ENCODE results near the gene USP32.

The USP32 gene

DNA sequence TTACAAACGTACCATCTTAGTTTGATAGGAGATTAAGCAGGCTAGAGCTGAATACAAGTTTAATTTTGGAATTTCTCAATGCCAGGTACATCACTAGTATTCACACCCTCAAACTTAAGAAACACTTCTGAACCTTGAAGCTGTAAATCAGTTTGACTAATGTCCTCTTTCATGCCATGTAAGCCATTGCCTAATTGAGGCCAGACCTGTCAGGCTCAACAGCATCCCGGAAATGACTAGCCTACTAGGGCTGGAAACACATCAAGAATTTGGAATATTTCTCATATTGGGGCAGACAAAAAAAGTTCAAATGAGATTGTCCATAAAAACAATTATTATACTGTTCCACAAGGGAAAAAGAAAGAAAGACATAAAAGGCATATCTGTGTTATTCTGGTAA lies 1.7 kb downstream of the USP32 start:
- Histone ChIP-seq H3K9me3 (ENCODE audit: insufficient read depth, low read depth, low read length) (no peaks in the 10 kb centered on the region), H3K79me2 (ENCODE audit: insufficient read depth, low read length) (peaks cover 73% of the 10 kb centered on the region), H3K4me2 (ENCODE audit: low read depth, low read length, poor library complexity, severe bottlenecking) (peak overlapping the region; percentile 80), H4K20me1 (ENCODE audit: insufficient read depth, low read length, poor library complexity, severe bottlenecking) (peaks cover 43% of the 10 kb centered on the region), H3K9me2 (replicated peaks; ENCODE audit: low read depth, low read length) (no peaks in the 10 kb centered on the region), H3K27me3 (ENCODE audit: insufficient read depth, low read length, poor library complexity, severe bottlenecking) (no peaks in the 10 kb centered on the region), H3K4me1 (ENCODE audit: insufficient read depth, low read length, poor library complexity, severe bottlenecking) (peaks cover 53% of the 10 kb centered on the region), H3K4me3 (ENCODE audit: low read length, poor library complexity, severe bottlenecking) (peak overlapping the region; percentile 88), H3F3A (ENCODE audit: low read depth) (no peaks in the 10 kb centered on the region), H2AFZ (ENCODE audit: low read length) (no peak overlapping the region), H3K36me3 (ENCODE audit: insufficient read depth, low read length) (no peaks in the 10 kb centered on the region), H3K9ac (ENCODE audit: low read depth, low read length, poor library complexity, severe bottlenecking) (peak overlapping the region; percentile 99)
- TF ChIP-seq, protein P1, sequence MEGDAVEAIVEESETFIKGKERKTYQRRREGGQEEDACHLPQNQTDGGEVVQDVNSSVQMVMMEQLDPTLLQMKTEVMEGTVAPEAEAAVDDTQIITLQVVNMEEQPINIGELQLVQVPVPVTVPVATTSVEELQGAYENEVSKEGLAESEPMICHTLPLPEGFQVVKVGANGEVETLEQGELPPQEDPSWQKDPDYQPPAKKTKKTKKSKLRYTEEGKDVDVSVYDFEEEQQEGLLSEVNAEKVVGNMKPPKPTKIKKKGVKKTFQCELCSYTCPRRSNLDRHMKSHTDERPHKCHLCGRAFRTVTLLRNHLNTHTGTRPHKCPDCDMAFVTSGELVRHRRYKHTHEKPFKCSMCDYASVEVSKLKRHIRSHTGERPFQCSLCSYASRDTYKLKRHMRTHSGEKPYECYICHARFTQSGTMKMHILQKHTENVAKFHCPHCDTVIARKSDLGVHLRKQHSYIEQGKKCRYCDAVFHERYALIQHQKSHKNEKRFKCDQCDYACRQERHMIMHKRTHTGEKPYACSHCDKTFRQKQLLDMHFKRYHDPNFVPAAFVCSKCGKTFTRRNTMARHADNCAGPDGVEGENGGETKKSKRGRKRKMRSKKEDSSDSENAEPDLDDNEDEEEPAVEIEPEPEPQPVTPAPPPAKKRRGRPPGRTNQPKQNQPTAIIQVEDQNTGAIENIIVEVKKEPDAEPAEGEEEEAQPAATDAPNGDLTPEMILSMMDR (conservative IDR thresholded peaks at IDR 0.05; ENCODE audit: low read length), result no peak
- TF ChIP-seq EZH2phosphoT487 (IDR thresholded peaks at IDR 0.05; ENCODE audit: borderline replicate concordance), result no peak

DNA sequence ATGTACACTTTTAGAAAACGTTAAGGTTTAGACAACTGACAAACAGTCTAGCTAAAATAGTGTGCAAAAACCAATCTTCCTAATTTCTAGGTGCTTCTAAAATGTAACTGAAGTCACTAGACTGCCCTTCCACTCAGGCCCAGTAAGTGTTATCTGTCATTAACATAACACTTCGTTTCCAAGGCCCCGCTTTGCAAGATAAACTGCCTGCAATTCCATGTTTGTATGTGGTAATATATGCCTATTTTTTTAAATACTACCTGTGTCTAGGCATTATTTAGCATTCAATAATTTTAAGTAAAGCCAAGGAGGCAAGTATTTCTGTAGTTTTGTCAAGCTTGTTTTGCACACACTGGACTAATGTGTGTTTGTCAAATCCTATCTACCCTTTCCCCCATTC lies 3.2 kb downstream of the USP32 start:
- Histone ChIP-seq H3K9me3 (ENCODE audit: insufficient read depth, low read depth, low read length) (no peaks in the 10 kb centered on the region), H3K9ac (ENCODE audit: low read depth, low read length, poor library complexity, severe bottlenecking) (peak overlapping the region; percentile 67), H3K4me1 (ENCODE audit: insufficient read depth, low read length, poor library complexity, severe bottlenecking) (peaks cover 59% of the 10 kb centered on the region), H3K9me2 (replicated peaks; ENCODE audit: low read depth, low read length) (no peaks in the 10 kb centered on the region), H3K4me2 (ENCODE audit: low read depth, low read length, poor library complexity, severe bottlenecking) (peak overlapping the region; percentile 80), H3F3A (ENCODE audit: low read depth) (peaks cover 7% of the 10 kb centered on the region; the same call in 1 of the 2 replicates), H3K36me3 (ENCODE audit: insufficient read depth, low read length) (no peaks in the 10 kb centered on the region), H4K20me1 (ENCODE audit: insufficient read depth, low read length, poor library complexity, severe bottlenecking) (peaks cover 43% of the 10 kb centered on the region), H2AFZ (ENCODE audit: low read length) (no peak overlapping the region), H3K27me3 (ENCODE audit: insufficient read depth, low read length, poor library complexity, severe bottlenecking) (no peaks in the 10 kb centered on the region), H3K79me2 (ENCODE audit: insufficient read depth, low read length) (peaks cover 88% of the 10 kb centered on the region), H3K4me3 (ENCODE audit: low read length, poor library complexity, severe bottlenecking) (peak overlapping the region; percentile 69)
- no peak for TF ChIP-seq EZH2phosphoT487 (IDR thresholded peaks at IDR 0.05; ENCODE audit: borderline replicate concordance)
- TF ChIP-seq, protein P1 (conservative IDR thresholded peaks at IDR 0.05; ENCODE audit: low read length), result no peak

DNA sequence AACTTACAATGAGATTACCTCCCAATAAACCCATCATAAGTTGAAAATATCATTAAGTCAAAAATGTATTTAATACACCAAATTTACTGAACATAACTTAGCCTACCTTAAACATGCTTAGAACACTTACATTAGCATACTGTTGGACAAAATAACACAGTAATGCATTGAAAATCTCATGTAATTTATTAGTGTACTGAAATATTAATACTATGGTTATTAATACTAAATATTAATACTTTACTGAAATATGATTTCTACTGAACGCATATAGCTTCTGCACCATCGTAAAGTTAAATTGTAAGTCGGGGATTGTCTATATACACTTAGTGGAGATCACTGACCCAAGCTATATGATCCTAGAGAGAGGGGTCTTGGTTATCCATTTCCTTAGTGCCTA lies 4.3 kb downstream of the USP32 start:
- H4K20me1 ChIP-seq (ENCODE audit: insufficient read depth, low read length, poor library complexity, severe bottlenecking), result peaks cover 45% of the 10 kb centered on the region
- H3K9me3 ChIP-seq (ENCODE audit: insufficient read depth, low read depth, low read length), result no peaks in the 10 kb centered on the region
- H3K36me3 ChIP-seq (ENCODE audit: insufficient read depth, low read length), result no peaks in the 10 kb centered on the region
- H3K9ac ChIP-seq (ENCODE audit: low read depth, low read length, poor library complexity, severe bottlenecking), result peak overlapping the region; percentile 67
- peak overlapping the region; percentile 69 for H3K4me3 ChIP-seq (ENCODE audit: low read length, poor library complexity, severe bottlenecking)
- no peaks in the 10 kb centered on the region for H3K27me3 ChIP-seq (ENCODE audit: insufficient read depth, low read length, poor library complexity, severe bottlenecking)
- TF ChIP-seq, protein P1 (conservative IDR thresholded peaks at IDR 0.05; ENCODE audit: low read length), result no peak
- TF ChIP-seq EZH2phosphoT487 (IDR thresholded peaks at IDR 0.05; ENCODE audit: borderline replicate concordance), result no peak
- H3K79me2 ChIP-seq (ENCODE audit: insufficient read depth, low read length), result peaks cover 95% of the 10 kb centered on the region
- no peak overlapping the region for H2AFZ ChIP-seq (ENCODE audit: low read length)
- peaks cover 8% of the 10 kb centered on the region; the same call in 1 of the 2 replicates for H3F3A ChIP-seq (ENCODE audit: low read depth)
- no peaks in the 10 kb centered on the region for H3K9me2 ChIP-seq (replicated peaks; ENCODE audit: low read depth, low read length)
- H3K4me1 ChIP-seq (ENCODE audit: insufficient read depth, low read length, poor library complexity, severe bottlenecking), result peaks cover 62% of the 10 kb centered on the region
- peak overlapping the region; percentile 80 for H3K4me2 ChIP-seq (ENCODE audit: low read depth, low read length, poor library complexity, severe bottlenecking)

Measured in Loucy (cell line).